A172 (cell line): ENCODE data around the gene PAXIP1. TPM values are rescaled to one million over a fixed set of nuclear protein-coding genes. Genes with fewer than 3 reads are reported as not detected.
"Not testable (repeated sequence)": the region's sequence is repeated elsewhere in the genome, so short reads cannot be mapped to it uniquely, and the experiment has no call there.

Experiments used
- DNase-seq: peaks from one replicate; pipeline ENCODE4 v3.0.0-alpha.2; 2015; ENCODE audit warnings: low spot score
- total RNA-seq: library from RNA; depleted of rRNA; stranded (reverse); fragments of >200 nt; shearing (Covaris generic); gene quantifications from 2 replicates; pipeline ENCODE4 v1.2.3, GENCODE V29; 2014

Gene PAXIP1
- total RNA-seq, 1 experiment from 2014 or later: 12.8 TPM

- no peak for DNase-seq
These were observed 60.2 kb downstream of the PAXIP1 start for GRCh38 chr7:154942691-154943090.

- DNase-seq: no peak
These were observed 65.1 kb downstream of the PAXIP1 start for GRCh38 chr7:154937837-154938236.

- DNase-seq: not testable (repeated sequence)
These were observed 68.5 kb downstream of the PAXIP1 start for GRCh38 chr7:154934353-154934952.

GRCh38 chr7:154931906-154932305, 71.0 kb downstream of the PAXIP1 start:
- no peak for DNase-seq

GRCh38 chr7:154929006-154929726, 73.8 kb downstream of the PAXIP1 start:
- no peak for DNase-seq

- peak; percentile 88 for DNase-seq
These were observed 74.6 kb downstream of the PAXIP1 start for GRCh38 chr7:154928136-154929005.

- peak; percentile 72 for DNase-seq
These were observed 75.2 kb downstream of the PAXIP1 start for GRCh38 chr7:154927624-154928125.

- not testable (repeated sequence) for DNase-seq
These were observed 80.5 kb downstream of the PAXIP1 start for GRCh38 chr7:154922472-154922871.

- DNase-seq: no peak
These were observed 83.3 kb downstream of the PAXIP1 start for GRCh38 chr7:154919344-154920225.

GRCh38 chr7:154918741-154919140, 84.2 kb downstream of the PAXIP1 start:
- DNase-seq: no peak

GRCh38 chr7:154918266-154918665, 84.7 kb downstream of the PAXIP1 start:
- no peak for DNase-seq

- no peak for DNase-seq
These were observed 85.1 kb downstream of the PAXIP1 start for GRCh38 chr7:154917808-154918160.

- no peak for DNase-seq
These were observed 85.8 kb downstream of the PAXIP1 start for GRCh38 chr7:154916856-154917807.

GRCh38 chr7:154916381-154916780, 86.5 kb downstream of the PAXIP1 start:
- no peak for DNase-seq

GRCh38 chr7:154915600-154915999, 87.3 kb downstream of the PAXIP1 start:
- DNase-seq: no peak

- no peak for DNase-seq
These were observed 87.9 kb downstream of the PAXIP1 start for GRCh38 chr7:154914996-154915380.

GRCh38 chr7:154914308-154914995, 88.5 kb downstream of the PAXIP1 start:
- DNase-seq: no peak

GRCh38 chr7:154913638-154914307, 89.2 kb downstream of the PAXIP1 start:
- DNase-seq: peak; percentile 41
